BJ (cell line): ENCODE results near the gene SLC11A1. TPM values are rescaled to one million over a fixed set of nuclear protein-coding genes. Genes with fewer than 3 reads are reported as not detected.

ENCODE experiments used
- CTCF ChIA-PET: fragments of 350-600 bp; formaldehyde crosslinking; extraction: SDS; loops from one replicate; lab custom pipeline; 2021; ENCODE audit warnings: antibody characterized with exemption, inconsistent platforms; lab: Yijun Ruan, JAX
- POLR2A ChIA-PET: fragments of 300-600 bp; sonication (Branson Sonifier 250); formaldehyde crosslinking; extraction: SDS; loops from one replicate; lab custom pipeline; 2021; ENCODE audit warnings: antibody characterized with exemption; lab: Charles Lee
- DNase-seq: peaks from one replicate; pipeline ENCODE4 v3.0.0-alpha.2; 2011; ENCODE audit warnings: low read depth
- H3K27me3 ChIP-seq: 2 replicates; pipeline ENCODE4 v1.6.0; 2011; ENCODE audit warnings: low read length; ENCODE audit not compliant: control insufficient read depth, insufficient read depth
- H3K36me3 ChIP-seq: 2 replicates; pipeline ENCODE4 v1.5.1; 2011; ENCODE audit warnings: low read length; ENCODE audit not compliant: control insufficient read depth, insufficient read depth
- H3K4me3 ChIP-seq: 2 replicates; pipeline ENCODE4 v1.5.1; 2011; ENCODE audit warnings: low read depth, mild to moderate bottlenecking, control low read depth, low read length
- CTCF ChIP-seq: IDR thresholded peaks from 2 replicates; pipeline ENCODE4 v1.5.1; 2011; ENCODE audit warnings: low read depth, mild to moderate bottlenecking, control low read depth, inconsistent platforms, low read length, moderate library complexity; ENCODE audit not compliant: insufficient read depth
- polyA plus RNA-seq: library from polyadenylated mRNA; depleted of rRNA; stranded (reverse); fragments of >200 nt; gene quantifications from 2 replicates; pipeline ENCODE4 v1.2.3, GENCODE V29; 2011

SLC11A1 gene
- polyA plus RNA-seq, 1 experiment = 0.23 TPM

- Histone ChIP-seq H3K27me3 (peaks cover 9% of the 10 kb centered on the region), H3K36me3 (no peaks in the 10 kb centered on the region), H3K4me3 (no peak overlapping the region)
- DNase-seq = no peak
- ChIA-PET POLR2A (no interaction called here), CTCF (interaction anchor here (0.9 to 1.3 kb wide), 4 partner anchors 26 to 95 kb away, joined by 3 to 4 read pairs (median 4); partner anchors contain the start of gene CATIP)
- TF ChIP-seq CTCF = no peak
These were observed 712 bp downstream of the SLC11A1 start for GRCh38 chr2:218382785-218383184.

- no peak overlapping the region for H3K4me3 ChIP-seq
- DNase-seq = no peak
- ChIA-PET CTCF (interaction anchor here (0.9 to 3.0 kb wide), 6 partner anchors 10 to 112 kb away, joined by 3 to 9 read pairs (median 4); no protein-coding TSS in a partner anchor), POLR2A (no interaction called here)
- peaks cover 7% of the 10 kb centered on the region; the same call in 1 of the 2 replicates for H3K27me3 ChIP-seq
- H3K36me3 ChIP-seq = no peaks in the 10 kb centered on the region
- no peak for TF ChIP-seq CTCF
These were observed 1.9 kb downstream of the SLC11A1 start for GRCh38 chr2:218383892-218384519.

GRCh38 chr2:218384975-218385374, 2.9 kb downstream of the SLC11A1 start:
- ChIA-PET CTCF (interaction anchor here (0.9 to 3.0 kb wide), 3 partner anchors 9 to 69 kb away, joined by 4 to 9 read pairs (median 4); no protein-coding TSS in a partner anchor), POLR2A (no interaction called here)
- TF ChIP-seq CTCF = no peak

GRCh38 chr2:218386505-218387368, 4.7 kb downstream of the SLC11A1 start:
- CTCF ChIA-PET = interaction anchor here (1.0 to 3.0 kb wide), 3 partner anchors 10 to 114 kb away, joined by 4 to 9 read pairs (median 4); partner anchors contain the start of gene CATIP
- H3K36me3 ChIP-seq = no peaks in the 10 kb centered on the region
- POLR2A ChIA-PET = no interaction called here
- H3K4me3 ChIP-seq = no peak overlapping the region
- TF ChIP-seq CTCF = no peak
- H3K27me3 ChIP-seq = peaks cover 7% of the 10 kb centered on the region; the same call in 1 of the 2 replicates
- DNase-seq = no peak

More at GRCh38 chr2:218384975-218385374, 2.9 kb downstream of the SLC11A1 start:
- no peak overlapping the region for H3K4me3 ChIP-seq
- no peaks in the 10 kb centered on the region for H3K36me3 ChIP-seq
- no peak for DNase-seq
- peaks cover 7% of the 10 kb centered on the region; the same call in 1 of the 2 replicates for H3K27me3 ChIP-seq
